Stimulated activated memory B cell treated with anti-CD40 and anti-IgM and Interleukin-4, amounts not matched to agents 10 μg/mL and 1 μg/mL and 100 μg/mL, for 72 hours (primary cell): ENCODE data around the gene KRTAP9-6.
"Not testable (repeated sequence)": the region's sequence is repeated elsewhere in the genome, so short reads cannot be mapped to it uniquely, and the experiment has no call there.

Experiments used
- ATAC-seq: fragments of 150-1000 bp; cut with Tn5 transposase; 2 replicates; pipeline ENCODE4 v1.10.0; 2021
- H3K27ac Mint-ChIP-seq: one replicate; pipeline ENCODE4 v1.8.0; 2022; ENCODE audit warnings: mild to moderate bottlenecking, mixed read lengths
- H3K27me3 Mint-ChIP-seq: one replicate; pipeline ENCODE4 v1.8.0; 2022; ENCODE audit warnings: mixed read lengths
- H3K36me3 Mint-ChIP-seq: one replicate; pipeline ENCODE4 v1.8.0; 2022; ENCODE audit warnings: mixed read lengths
- H3K4me1 Mint-ChIP-seq: one replicate; pipeline ENCODE4 v1.8.0; 2022; ENCODE audit warnings: mixed read lengths
- H3K4me3 Mint-ChIP-seq: one replicate; pipeline ENCODE4 v1.8.0; 2022; ENCODE audit warnings: mild to moderate bottlenecking, moderate library complexity, mixed read lengths
- H3K9me3 Mint-ChIP-seq: one replicate; pipeline ENCODE4 v1.8.0; 2022; ENCODE audit warnings: mixed read lengths

Gene KRTAP9-6

DNA sequence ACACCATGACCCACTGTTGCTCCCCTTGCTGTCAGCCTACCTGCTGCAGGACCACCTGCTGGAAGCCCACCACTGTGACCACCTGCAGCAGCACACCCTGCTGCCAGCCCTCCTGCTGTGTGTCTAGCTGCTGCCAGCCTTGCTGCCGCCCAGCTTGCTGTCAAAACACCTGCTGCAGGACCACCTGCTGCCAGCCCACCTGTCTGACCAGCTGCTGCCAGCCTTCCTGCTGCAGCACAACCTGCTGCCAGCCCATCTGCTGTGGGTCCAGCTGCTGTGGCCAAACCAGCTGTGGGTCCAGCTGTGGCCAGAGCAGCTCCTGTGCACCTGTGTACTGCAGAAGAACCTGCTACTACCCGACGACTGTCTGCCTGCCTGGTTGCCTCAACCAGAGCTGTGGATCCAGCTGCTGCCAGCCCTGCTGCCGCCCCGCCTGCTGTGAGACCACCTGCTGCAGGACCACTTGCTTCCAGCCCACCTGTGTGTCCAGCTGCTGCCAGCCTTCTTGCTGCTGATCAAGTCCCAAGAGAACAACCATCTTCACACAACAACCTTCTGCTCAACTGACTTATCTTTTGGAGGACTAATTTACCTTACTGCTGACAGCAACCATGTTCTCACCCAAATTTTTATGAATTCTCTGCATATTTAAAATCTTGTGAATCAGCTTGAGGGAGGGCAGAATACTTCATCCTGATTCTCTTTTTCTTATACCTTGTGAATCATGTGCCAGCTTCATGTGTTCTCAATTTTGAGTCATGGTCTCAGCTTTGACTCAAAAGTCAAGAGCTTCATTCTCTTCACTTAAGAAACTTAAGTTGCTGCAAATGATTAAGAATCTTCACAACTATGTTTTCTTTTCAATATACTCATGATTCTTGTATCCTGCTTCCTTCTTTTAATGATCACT, 9.5 kb upstream of the KRTAP9-6 start, which contains the start of gene KRTAP9-9:
KRTAP9-9 (plus strand) TSS at position 4 of the 910 bp plus-strand sequence.
- H3K4me1 Mint-ChIP-seq, H3K4me3 Mint-ChIP-seq, ATAC-seq, H3K36me3 Mint-ChIP-seq, H3K27ac Mint-ChIP-seq, H3K9me3 Mint-ChIP-seq: not testable (repeated sequence)
- H3K27me3 Mint-ChIP-seq: peaks cover 62% of the 10 kb centered on the region

DNA sequence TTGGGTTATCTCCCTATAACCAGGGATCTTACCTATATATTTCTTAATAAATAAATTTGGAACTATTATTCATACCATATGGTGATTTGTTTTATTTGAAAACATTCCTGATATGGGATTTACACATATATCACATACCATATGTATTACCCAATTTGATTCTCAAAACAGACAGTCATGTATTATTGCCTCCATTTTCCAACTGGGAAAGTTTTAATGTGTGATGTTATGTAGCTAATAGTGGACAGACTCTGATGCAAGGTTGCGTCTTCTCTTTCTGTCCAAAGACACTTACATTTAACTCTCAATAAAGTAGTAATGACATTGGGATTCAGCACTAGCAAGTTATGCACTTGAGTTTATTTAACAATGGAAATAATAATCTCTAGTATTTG, 8.9 kb upstream of the KRTAP9-6 start:
- H3K27ac Mint-ChIP-seq: no peak overlapping the region
- H3K4me3 Mint-ChIP-seq: no peak overlapping the region
- H3K4me1 Mint-ChIP-seq: peaks cover 7% of the 10 kb centered on the region
- H3K36me3 Mint-ChIP-seq: no peaks in the 10 kb centered on the region
- H3K9me3 Mint-ChIP-seq: no peaks in the 10 kb centered on the region
- H3K27me3 Mint-ChIP-seq: peaks cover 63% of the 10 kb centered on the region
- ATAC-seq: no peak

DNA sequence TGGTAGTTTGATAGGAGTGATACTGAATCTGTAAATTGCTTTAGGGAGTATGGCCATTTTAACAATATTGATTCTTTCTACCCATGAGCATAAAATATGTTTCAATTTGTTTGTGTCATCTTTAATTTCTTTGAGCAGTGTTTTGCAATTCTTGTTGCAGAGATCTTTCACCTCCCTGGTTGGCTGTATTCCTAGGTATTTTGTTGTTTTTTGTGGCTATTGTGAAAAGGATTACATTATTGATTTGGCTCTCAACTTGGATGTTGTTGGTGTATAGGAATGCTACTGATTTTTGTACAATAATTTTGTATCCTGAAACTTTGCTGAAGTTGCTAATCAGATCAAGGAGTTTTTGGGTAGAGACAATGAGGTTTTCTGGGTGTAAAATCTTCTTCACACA, 6.8 kb upstream of the KRTAP9-6 start:
- H3K27me3 Mint-ChIP-seq: peaks cover 61% of the 10 kb centered on the region
- H3K27ac Mint-ChIP-seq: no peak overlapping the region
- H3K4me3 Mint-ChIP-seq: no peak overlapping the region
- ATAC-seq: no peak
- no peaks in the 10 kb centered on the region for H3K36me3 Mint-ChIP-seq
- H3K4me1 Mint-ChIP-seq: no peaks in the 10 kb centered on the region
- peaks cover 3% of the 10 kb centered on the region for H3K9me3 Mint-ChIP-seq

DNA sequence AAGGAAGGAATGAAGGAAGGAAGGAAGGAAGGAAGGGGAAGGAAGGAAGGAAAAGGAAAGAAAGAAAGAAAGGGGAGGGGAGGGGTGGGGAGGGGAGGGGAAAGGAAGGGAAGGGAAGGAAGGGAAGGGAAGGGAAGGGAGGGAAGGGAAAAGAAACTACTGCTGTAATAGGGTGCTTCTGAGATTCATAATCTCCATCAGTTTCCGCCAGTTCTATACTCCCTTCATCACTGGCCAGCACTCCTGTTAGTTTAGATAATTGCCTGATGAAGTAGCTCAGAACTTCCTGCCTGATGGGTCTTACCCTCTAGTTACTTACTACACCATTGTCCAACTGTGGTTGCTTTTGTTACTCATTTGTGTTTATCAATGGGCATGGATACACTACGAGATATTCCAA, 2.0 kb upstream of the KRTAP9-6 start:
- no peaks in the 10 kb centered on the region for H3K4me1 Mint-ChIP-seq
- ATAC-seq: no peak
- peaks cover 59% of the 10 kb centered on the region for H3K27me3 Mint-ChIP-seq
- no peaks in the 10 kb centered on the region for H3K36me3 Mint-ChIP-seq
- no peak overlapping the region for H3K27ac Mint-ChIP-seq
- peaks cover 3% of the 10 kb centered on the region for H3K9me3 Mint-ChIP-seq
- H3K4me3 Mint-ChIP-seq: no peak overlapping the region

DNA sequence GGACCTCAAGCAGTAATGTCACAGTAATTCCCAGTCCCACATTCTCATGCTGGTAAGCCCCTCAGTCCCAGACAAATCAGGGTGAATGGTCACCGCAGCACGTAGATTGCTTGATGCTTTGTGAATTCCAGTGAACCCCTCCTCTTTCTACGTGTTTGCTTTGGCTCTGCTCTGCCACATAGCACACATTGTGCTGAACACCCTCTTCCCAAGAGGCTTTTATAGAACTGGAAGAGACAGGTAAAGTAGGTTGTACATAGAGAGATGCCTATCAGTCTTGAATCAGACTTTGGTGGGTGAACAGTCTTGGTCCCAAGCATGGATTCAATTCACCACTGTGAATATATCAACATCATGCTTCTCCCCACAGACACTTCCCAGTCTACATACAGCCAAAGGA, 579 bp upstream of the KRTAP9-6 start:
- ATAC-seq: no peak
- Mint-ChIP-seq H3K27ac (no peak overlapping the region), H3K27me3 (peaks cover 57% of the 10 kb centered on the region)

DNA sequence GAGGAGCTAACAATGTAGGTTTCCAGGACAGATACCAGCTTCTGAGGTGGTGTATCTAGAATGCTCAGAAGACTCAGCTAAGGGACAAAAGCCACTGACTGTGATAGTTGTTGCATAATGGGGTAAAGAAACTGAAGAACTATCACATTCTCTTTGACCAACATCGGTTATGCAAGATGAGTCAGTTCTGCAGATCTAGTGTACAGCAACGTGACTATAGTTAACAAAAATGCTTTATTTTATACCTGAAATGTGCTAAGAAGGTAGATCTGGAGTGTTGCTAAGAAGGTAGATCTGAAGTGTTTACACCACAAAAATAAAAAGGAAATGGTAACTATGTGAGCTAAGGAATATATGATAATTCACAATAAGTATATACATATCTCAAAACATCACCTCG, 2.5 kb downstream of the KRTAP9-6 start:
- H3K9me3 Mint-ChIP-seq: peaks cover 3% of the 10 kb centered on the region
- no peaks in the 10 kb centered on the region for H3K36me3 Mint-ChIP-seq
- no peak for ATAC-seq
- H3K27me3 Mint-ChIP-seq: peaks cover 51% of the 10 kb centered on the region
- H3K27ac Mint-ChIP-seq: no peak overlapping the region
- H3K4me1 Mint-ChIP-seq: no peaks in the 10 kb centered on the region
- no peak overlapping the region for H3K4me3 Mint-ChIP-seq

More for the DNA sequence above, 579 bp upstream of the KRTAP9-6 start:
- no peaks in the 10 kb centered on the region for H3K4me1 Mint-ChIP-seq
- no peak overlapping the region for H3K4me3 Mint-ChIP-seq
- no peaks in the 10 kb centered on the region for H3K36me3 Mint-ChIP-seq
- peaks cover 3% of the 10 kb centered on the region for H3K9me3 Mint-ChIP-seq

DNA sequence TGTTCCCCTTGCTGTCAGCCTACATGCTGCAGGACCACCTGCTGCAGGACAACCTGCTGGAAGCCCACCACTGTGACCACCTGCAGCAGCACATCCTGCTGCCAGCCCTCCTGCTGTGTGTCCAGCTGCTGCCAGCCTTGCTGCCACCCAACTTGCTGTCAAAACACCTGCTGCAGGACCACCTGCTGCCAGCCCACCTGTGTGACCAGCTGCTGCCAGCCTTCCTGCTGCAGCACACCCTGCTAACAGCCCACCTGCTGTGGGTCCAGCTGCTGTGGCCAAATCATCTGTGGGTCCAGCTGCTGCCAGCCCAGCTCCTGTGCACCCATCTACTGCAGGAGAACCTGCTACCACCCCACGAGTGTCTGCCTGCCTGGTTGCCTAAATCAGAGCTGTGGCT, 6.1 kb downstream of the KRTAP9-6 start:
- peaks cover 40% of the 10 kb centered on the region for H3K27me3 Mint-ChIP-seq
- not testable (repeated sequence) for H3K4me1 Mint-ChIP-seq, H3K36me3 Mint-ChIP-seq, ATAC-seq, H3K27ac Mint-ChIP-seq, H3K4me3 Mint-ChIP-seq, H3K9me3 Mint-ChIP-seq

DNA sequence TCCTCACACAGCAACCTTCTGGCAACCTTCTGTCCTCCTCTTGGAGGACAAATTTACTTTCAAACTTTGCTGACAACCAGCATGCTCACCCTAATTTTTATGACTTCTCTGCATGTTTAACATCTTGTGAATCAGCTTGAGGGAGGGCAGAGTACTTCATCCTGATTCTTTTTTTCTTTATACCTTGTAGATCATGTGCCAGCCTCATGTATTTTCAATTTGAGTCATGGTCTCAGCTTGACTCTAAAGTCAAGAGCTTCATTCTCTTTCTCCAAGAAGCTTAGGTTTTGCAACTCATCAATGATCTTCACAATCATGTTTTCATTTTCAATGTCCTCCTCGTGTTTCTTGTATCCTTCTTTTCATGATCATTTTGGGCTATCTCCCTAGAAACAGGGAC, 6.7 kb downstream of the KRTAP9-6 start:
- H3K4me3 Mint-ChIP-seq: no peak overlapping the region
- H3K27me3 Mint-ChIP-seq: peaks cover 40% of the 10 kb centered on the region
- H3K36me3 Mint-ChIP-seq: no peaks in the 10 kb centered on the region
- no peaks in the 10 kb centered on the region for H3K4me1 Mint-ChIP-seq
- no peak for ATAC-seq
- H3K27ac Mint-ChIP-seq: no peak overlapping the region
- no peaks in the 10 kb centered on the region for H3K9me3 Mint-ChIP-seq

DNA sequence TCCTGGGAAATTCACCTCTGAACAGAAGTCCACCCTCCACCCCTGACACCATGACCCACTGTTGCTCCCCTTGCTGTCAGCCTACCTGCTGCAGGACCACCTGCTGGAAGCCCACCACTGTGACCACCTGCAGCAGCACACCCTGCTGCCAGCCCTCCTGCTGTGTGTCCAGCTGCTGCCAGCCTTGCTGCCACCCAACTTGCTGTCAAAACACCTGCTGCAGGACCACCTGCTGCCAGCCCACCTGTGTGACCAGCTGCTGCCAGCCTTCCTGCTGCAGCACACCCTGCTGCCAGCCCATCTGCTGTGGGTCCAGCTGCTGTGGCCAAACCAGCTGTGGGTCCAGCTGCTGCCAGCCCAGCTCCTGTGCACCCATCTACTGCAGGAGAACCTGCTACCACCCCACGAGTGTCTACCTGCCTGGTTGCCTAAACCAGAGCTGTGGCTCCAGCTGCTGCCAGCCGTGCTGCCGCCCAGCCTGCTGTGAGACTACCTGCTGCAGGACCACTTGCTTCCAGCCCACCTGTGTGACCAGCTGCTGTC, 10.5 kb downstream of the KRTAP9-6 start, which contains the start of gene KRTAP9-7:
KRTAP9-7 (plus strand) TSS at position 51 of the 543 bp plus-strand sequence; CDS start at position 51, 0 bp downstream.
- H3K9me3 Mint-ChIP-seq: not testable (repeated sequence)

DNA sequence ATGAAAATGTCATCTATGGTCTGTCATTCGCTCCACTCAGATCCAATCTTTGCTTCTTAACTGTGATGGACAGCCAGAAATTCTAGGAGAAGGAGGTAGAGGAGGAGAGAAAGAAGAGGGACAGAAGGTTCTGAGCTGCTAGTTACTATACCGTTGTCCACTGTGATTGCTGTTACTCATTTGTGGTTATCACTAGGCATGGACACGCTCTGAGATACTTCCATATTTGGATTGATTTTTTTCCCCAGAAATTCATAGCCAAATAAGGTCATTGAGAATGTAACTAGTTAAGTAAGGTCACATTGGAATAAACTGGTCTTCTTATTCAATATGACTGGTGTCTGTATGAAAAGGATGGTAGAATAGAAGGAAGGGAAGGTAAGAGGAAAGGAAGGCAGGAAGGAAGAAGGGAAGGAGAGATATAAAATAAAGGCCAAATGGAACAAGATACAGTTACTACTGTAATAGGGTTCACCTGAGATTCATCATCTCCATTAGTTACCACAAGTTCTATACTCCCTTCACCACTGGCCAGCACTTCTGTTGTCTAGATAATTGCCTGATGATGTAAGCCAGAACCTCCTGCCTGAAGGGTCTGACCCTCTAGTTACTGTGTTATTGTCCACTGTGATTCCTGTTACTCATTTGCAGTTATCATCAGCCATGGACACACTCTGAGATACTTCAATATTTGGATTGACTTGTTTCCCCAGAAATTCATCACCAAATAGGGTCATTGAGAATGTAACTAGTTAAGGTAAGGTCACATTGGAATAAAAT, 13.2 kb downstream of the KRTAP9-6 start:
- H3K36me3 Mint-ChIP-seq: no peaks in the 10 kb centered on the region
- H3K4me1 Mint-ChIP-seq: no peaks in the 10 kb centered on the region
- H3K27ac Mint-ChIP-seq: no peak overlapping the region
- no peak for ATAC-seq
- peaks cover 22% of the 10 kb centered on the region for H3K27me3 Mint-ChIP-seq
- H3K9me3 Mint-ChIP-seq: no peaks in the 10 kb centered on the region
- no peak overlapping the region for H3K4me3 Mint-ChIP-seq

More for the DNA sequence above, 10.5 kb downstream of the KRTAP9-6 start, which contains the start of gene KRTAP9-7:
- H3K27me3 Mint-ChIP-seq: peaks cover 24% of the 10 kb centered on the region
- not testable (repeated sequence) for H3K27ac Mint-ChIP-seq, H3K4me1 Mint-ChIP-seq, H3K4me3 Mint-ChIP-seq, ATAC-seq, H3K36me3 Mint-ChIP-seq

DNA sequence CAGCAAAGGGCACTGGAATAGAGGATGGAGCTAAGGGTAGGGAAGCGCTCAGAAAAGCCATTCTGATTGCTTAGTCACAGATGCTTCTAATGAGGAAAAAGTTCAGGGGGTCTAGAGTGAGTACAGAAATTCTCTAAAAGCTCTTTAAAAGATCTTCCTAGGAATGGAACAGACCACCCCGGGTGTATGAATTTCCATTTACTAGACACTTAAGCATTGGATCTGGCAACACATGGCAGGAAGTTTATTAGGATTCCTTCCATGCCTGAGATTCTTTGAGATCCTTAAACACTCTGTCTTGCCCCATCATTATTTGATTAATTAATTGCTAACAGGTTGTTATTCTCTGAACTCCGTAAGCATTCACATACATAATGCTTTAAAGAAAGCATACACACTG, 18.9 kb downstream of the KRTAP9-6 start:
- peaks cover 9% of the 10 kb centered on the region for H3K27me3 Mint-ChIP-seq
- H3K27ac Mint-ChIP-seq: no peak overlapping the region
- no peaks in the 10 kb centered on the region for H3K9me3 Mint-ChIP-seq
- ATAC-seq: no peak
- peaks cover 3% of the 10 kb centered on the region for H3K4me1 Mint-ChIP-seq
- no peak overlapping the region for H3K4me3 Mint-ChIP-seq
- no peaks in the 10 kb centered on the region for H3K36me3 Mint-ChIP-seq

DNA sequence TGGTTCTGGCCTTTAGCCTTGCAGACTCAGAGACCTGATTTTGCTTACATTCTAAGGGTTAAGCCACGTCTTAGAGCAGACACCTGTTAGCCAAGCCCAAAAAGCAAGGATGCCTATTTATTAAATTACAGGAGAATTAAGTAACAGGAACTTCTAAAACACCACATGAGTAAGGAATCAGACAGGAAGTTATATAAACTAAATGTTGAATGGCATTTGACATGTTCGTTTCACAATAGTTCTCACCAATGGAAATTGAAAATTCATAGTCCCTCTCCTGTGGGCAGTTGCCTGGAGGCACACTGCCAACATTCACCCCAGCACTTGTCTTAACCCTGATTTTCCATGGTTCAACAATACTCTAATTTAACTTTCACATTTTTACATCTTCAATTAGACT, 19.4 kb downstream of the KRTAP9-6 start:
- ATAC-seq: no peak
- no peaks in the 10 kb centered on the region for H3K9me3 Mint-ChIP-seq
- no peak overlapping the region for H3K4me3 Mint-ChIP-seq
- H3K36me3 Mint-ChIP-seq: no peaks in the 10 kb centered on the region
- no peak overlapping the region for H3K27ac Mint-ChIP-seq
- peaks cover 9% of the 10 kb centered on the region for H3K27me3 Mint-ChIP-seq
- peaks cover 4% of the 10 kb centered on the region for H3K4me1 Mint-ChIP-seq

DNA sequence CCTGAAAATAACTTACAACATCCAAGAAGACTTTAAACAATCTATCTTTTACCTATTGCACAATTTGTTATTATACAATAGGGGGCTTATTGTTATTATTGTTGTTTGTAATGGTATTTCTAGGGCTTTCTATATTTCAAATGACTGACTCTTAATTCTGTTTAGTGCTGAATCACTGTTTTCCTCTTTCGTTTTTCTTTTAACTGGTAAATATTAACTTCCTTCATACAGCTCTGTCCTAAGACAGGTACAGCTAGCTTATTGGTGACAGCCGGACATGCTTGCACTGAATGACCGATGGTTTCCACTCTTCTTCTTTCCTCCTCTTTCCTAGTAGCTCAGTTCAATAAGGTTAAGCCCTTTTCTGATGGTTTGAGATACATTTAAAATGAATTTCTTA, 21.9 kb downstream of the KRTAP9-6 start:
- Mint-ChIP-seq H3K27me3 (peaks cover 14% of the 10 kb centered on the region), H3K36me3 (no peaks in the 10 kb centered on the region), H3K9me3 (no peaks in the 10 kb centered on the region), H3K27ac (no peak overlapping the region), H3K4me1 (peaks cover 4% of the 10 kb centered on the region), H3K4me3 (no peak overlapping the region)
- no peak for ATAC-seq

DNA sequence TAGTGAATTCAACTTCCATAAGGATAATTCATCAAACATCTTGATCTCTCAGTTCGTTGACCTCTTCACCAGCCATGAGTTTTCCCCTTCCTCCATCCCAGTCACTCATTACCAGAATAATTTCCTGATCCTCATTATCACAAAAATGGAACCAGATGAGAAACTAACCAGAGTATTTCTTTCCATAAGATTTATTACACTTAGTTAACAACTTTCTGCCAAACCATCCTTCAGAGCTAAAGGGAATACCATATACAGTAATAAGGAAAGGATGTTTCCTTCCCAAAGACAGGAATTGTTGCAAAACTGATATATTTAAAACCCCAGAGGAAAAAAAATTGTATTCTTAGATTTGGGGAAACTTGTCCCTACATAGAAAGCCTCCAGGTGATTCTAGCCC, 28.8 kb downstream of the KRTAP9-6 start:
- H3K4me3 Mint-ChIP-seq: no peak overlapping the region
- no peak for ATAC-seq
- H3K27me3 Mint-ChIP-seq: peaks cover 22% of the 10 kb centered on the region
- no peaks in the 10 kb centered on the region for H3K36me3 Mint-ChIP-seq
- no peak overlapping the region for H3K27ac Mint-ChIP-seq
- H3K9me3 Mint-ChIP-seq: no peaks in the 10 kb centered on the region
- peaks cover 2% of the 10 kb centered on the region for H3K4me1 Mint-ChIP-seq

DNA sequence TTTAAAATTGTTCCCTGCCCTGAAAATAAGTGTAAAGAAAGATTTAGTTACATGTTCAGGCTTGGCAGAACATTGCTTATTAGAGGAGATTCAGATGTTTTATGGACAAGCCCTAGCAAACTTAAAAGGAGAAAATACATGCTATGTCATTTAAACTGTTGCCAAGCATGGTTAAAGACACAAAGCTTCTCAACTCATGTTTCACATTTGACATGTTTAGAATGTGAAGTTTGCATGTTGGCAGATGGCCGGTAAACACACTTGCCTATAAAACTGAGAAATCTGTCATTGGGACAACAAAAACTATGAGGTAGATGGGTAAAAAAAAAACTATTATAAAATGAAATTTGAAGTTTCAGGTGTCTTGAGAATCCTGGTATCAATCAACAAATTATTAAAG, 31.7 kb downstream of the KRTAP9-6 start:
- no peak overlapping the region for H3K4me3 Mint-ChIP-seq
- peaks cover 23% of the 10 kb centered on the region for H3K27me3 Mint-ChIP-seq
- no peaks in the 10 kb centered on the region for H3K9me3 Mint-ChIP-seq
- H3K27ac Mint-ChIP-seq: no peak overlapping the region
- H3K36me3 Mint-ChIP-seq: no peaks in the 10 kb centered on the region
- no peaks in the 10 kb centered on the region for H3K4me1 Mint-ChIP-seq
- no peak for ATAC-seq
